MM.1S (cell line): ENCODE results near the gene PCSK4.

Source experiments
- DNase-seq: peaks from one replicate; pipeline ENCODE4 v3.0.0-alpha.2; 2015
- H2AFZ ChIP-seq: fragments of 300-600 bp; sonication (generic); 2 replicates; pipeline ENCODE4 v1.6.0; 2016; ENCODE audit warnings: antibody characterized with exemption, low read length
- H3F3A ChIP-seq: fragments of 300-600 bp; sonication (generic); 2 replicates; pipeline ENCODE4 v1.6.1; 2016; ENCODE audit warnings: mild to moderate bottlenecking, antibody characterized with exemption, low read length, moderate library complexity, mixed read lengths; ENCODE audit not compliant: insufficient read depth
- H3K27ac ChIP-seq: fragments of 300-600 bp; sonication (generic); 2 replicates; pipeline ENCODE4 v1.5.1; 2016; ENCODE audit warnings: mild to moderate bottlenecking, low read length
- H3K27me3 ChIP-seq: fragments of 300-600 bp; sonication (generic); replicated peaks from 2 replicates; pipeline ENCODE4 v1.6.0; 2016; ENCODE audit warnings: low read length; ENCODE audit not compliant: insufficient read depth
- H3K36me3 ChIP-seq: fragments of 300-600 bp; sonication (generic); replicated peaks from 2 replicates; pipeline ENCODE4 v1.6.1; 2016; ENCODE audit warnings: mild to moderate bottlenecking, low read length, mixed read lengths; ENCODE audit not compliant: insufficient read depth
- H3K4me1 ChIP-seq: fragments of 300-600 bp; sonication (generic); 2 replicates; pipeline ENCODE4 v1.6.1; 2016; ENCODE audit warnings: low read length, mixed read lengths
- H3K4me2 ChIP-seq: fragments of 300-600 bp; sonication (generic); 2 replicates; pipeline ENCODE4 v1.6.0; 2016; ENCODE audit warnings: low read depth, low read length
- H3K4me3 ChIP-seq: fragments of 300-600 bp; sonication (generic); 2 replicates; pipeline ENCODE4 v1.5.1; 2016; ENCODE audit warnings: low read length, mixed read lengths
- H3K79me2 ChIP-seq: fragments of 300-600 bp; sonication (generic); 2 replicates; pipeline ENCODE4 v1.6.1; 2016; ENCODE audit warnings: mixed run types, low read length, mixed read lengths
- H3K9ac ChIP-seq: fragments of 300-600 bp; sonication (generic); 2 replicates; pipeline ENCODE4 v1.6.1; 2016; ENCODE audit warnings: low read length, mixed read lengths
- H3K9me2 ChIP-seq: fragments of 300-600 bp; sonication (generic); replicated peaks from 2 replicates; pipeline ENCODE4 v1.6.1; 2016; ENCODE audit warnings: mild to moderate bottlenecking, low read length, mixed read lengths; ENCODE audit not compliant: insufficient read depth
- H3K9me3 ChIP-seq: fragments of 300-600 bp; sonication (generic); replicated peaks from 2 replicates; pipeline ENCODE4 v1.6.1; 2016; ENCODE audit warnings: mild to moderate bottlenecking, low read length, mixed read lengths; ENCODE audit not compliant: insufficient read depth
- H4K20me1 ChIP-seq: fragments of 300-600 bp; sonication (generic); 2 replicates; pipeline ENCODE4 v1.6.1; 2016; ENCODE audit warnings: mild to moderate bottlenecking, low read length, moderate library complexity, mixed read lengths; ENCODE audit not compliant: insufficient read depth
- CTCF ChIP-seq: fragments of 300-600 bp; sonication (generic); IDR thresholded peaks from 2 replicates; pipeline ENCODE4 v1.5.1; 2016; ENCODE audit warnings: antibody characterized with exemption, low read length, mixed read lengths
- EZH2 ChIP-seq: fragments of 300-600 bp; sonication (generic); optimal IDR thresholded peaks from 2 replicates; pipeline ENCODE3; 2017; ENCODE audit warnings: low read depth, mild to moderate bottlenecking, antibody characterized with exemption, low read length, mixed read lengths
- EZH2phosphoT487 ChIP-seq: fragments of 300-600 bp; sonication (generic); IDR thresholded peaks from 2 replicates; pipeline ENCODE4 v1.6.1; 2018; ENCODE audit warnings: antibody characterized with exemption, low read length

Gene PCSK4

GRCh38 chr19:1523412-1524286 lies 33.5 kb upstream of the PCSK4 start, which contains the start of gene PLK5:
PLK5 (plus strand) TSS chr19:1524077; CDS start chr19:1526997, 2,920 bp downstream.
- H3K36me3 ChIP-seq, result no peaks in the 10 kb centered on the region
- peaks cover 8% of the 10 kb centered on the region; the same call in 1 of the 2 replicates for H3K4me1 ChIP-seq
- DNase-seq, result no peak
- no peak within 1 kb of the TSS for H3K27ac ChIP-seq
- H3K9me2 ChIP-seq, result no peaks in the 10 kb centered on the region
- H4K20me1 ChIP-seq, result no peaks in the 10 kb centered on the region
- H3K4me3 ChIP-seq, result no peak within 1 kb of the TSS
- TF ChIP-seq EZH2, result no peak
- TF ChIP-seq EZH2phosphoT487, result no peak
- TF ChIP-seq CTCF, result no peak
- H3K4me2 ChIP-seq, result no peak within 1 kb of the TSS
- H2AFZ ChIP-seq, result no peak within 1 kb of the TSS
- no peaks in the 10 kb centered on the region for H3F3A ChIP-seq
- H3K9ac ChIP-seq, result no peak within 1 kb of the TSS
- H3K79me2 ChIP-seq, result no peaks in the 10 kb centered on the region
- H3K9me3 ChIP-seq, result no peaks in the 10 kb centered on the region
- H3K27me3 ChIP-seq, result peaks cover 86% of the 10 kb centered on the region

GRCh38 chr19:1522838-1523237 lies 32.7 kb upstream of the PCSK4 start:
- no peak for TF ChIP-seq CTCF
- no peak for TF ChIP-seq EZH2
- TF ChIP-seq EZH2phosphoT487, result no peak
- Histone ChIP-seq H3K27me3 (peaks cover 87% of the 10 kb centered on the region), H3F3A (no peaks in the 10 kb centered on the region), H3K36me3 (no peaks in the 10 kb centered on the region), H4K20me1 (no peaks in the 10 kb centered on the region), H3K9ac (no peak overlapping the region), H3K9me3 (no peaks in the 10 kb centered on the region), H3K4me1 (peaks cover 8% of the 10 kb centered on the region; the same call in 1 of the 2 replicates), H3K4me3 (no peak overlapping the region), H3K4me2 (no peak overlapping the region), H3K27ac (no peak overlapping the region), H2AFZ (no peak overlapping the region), H3K79me2 (no peaks in the 10 kb centered on the region), H3K9me2 (no peaks in the 10 kb centered on the region)
- DNase-seq, result no peak

- H3K36me3 ChIP-seq, result no peaks in the 10 kb centered on the region
- no peaks in the 10 kb centered on the region for H3K9me2 ChIP-seq
- no peaks in the 10 kb centered on the region for H3K9me3 ChIP-seq
- no peak overlapping the region for H3K4me2 ChIP-seq
- no peak overlapping the region for H3K9ac ChIP-seq
- H4K20me1 ChIP-seq, result no peaks in the 10 kb centered on the region
- peaks cover 82% of the 10 kb centered on the region for H3K27me3 ChIP-seq
- no peaks in the 10 kb centered on the region for H3F3A ChIP-seq
- H3K27ac ChIP-seq, result no peak overlapping the region
- no peak overlapping the region for H2AFZ ChIP-seq
- DNase-seq, result no peak
- H3K79me2 ChIP-seq, result no peaks in the 10 kb centered on the region
- H3K4me1 ChIP-seq, result peaks cover 8% of the 10 kb centered on the region; the same call in 1 of the 2 replicates
- no peak for TF ChIP-seq EZH2phosphoT487
- no peak for TF ChIP-seq CTCF
- TF ChIP-seq EZH2, result no peak
- no peak overlapping the region for H3K4me3 ChIP-seq
These were observed 31.9 kb upstream of the PCSK4 start for GRCh38 chr19:1522061-1522460.
